GM23338 (cell line): ENCODE data around the gene RPS4Y2. TPM values are rescaled to one million over a fixed set of nuclear protein-coding genes. Genes with fewer than 3 reads are reported as not detected.

ENCODE experiments used
- ATAC-seq: fragments of 200-7000 bp; cut with Tn5 transposase; 3 replicates; pipeline ENCODE4 v1.9.1; 2020
- DNase-seq: peaks from one replicate; pipeline ENCODE4 v3.0.0-alpha.2; 2015; ENCODE audit warnings: low spot score
- H2AFZ ChIP-seq: fragments of 200-600 bp; sonication (generic); 2 replicates; pipeline ENCODE4 v1.8.0; 2016; ENCODE audit warnings: antibody characterized with exemption, mild to moderate bottlenecking, moderate library complexity
- H3F3A ChIP-seq: fragments of 200-600 bp; sonication (generic); replicated peaks from 2 replicates; pipeline ENCODE4 v1.8.0; 2017; ENCODE audit warnings: antibody characterized with exemption, mixed run types, low read depth
- H3K27ac ChIP-seq: fragments of 200-600 bp; sonication (generic); 2 replicates; pipeline ENCODE4 v1.6.1; 2016; ENCODE audit warnings: low read depth
- H3K27me3 ChIP-seq: fragments of 200-600 bp; sonication (generic); 2 replicates; pipeline ENCODE4 v1.8.0; 2016; ENCODE audit warnings: mild to moderate bottlenecking, mixed run types, moderate library complexity; ENCODE audit not compliant: insufficient read depth
- H3K36me3 ChIP-seq: fragments of 200-600 bp; sonication (generic); 2 replicates; pipeline ENCODE4 v1.8.0; 2016; ENCODE audit warnings: mild to moderate bottlenecking; ENCODE audit not compliant: insufficient read depth
- H3K4me1 ChIP-seq: fragments of 200-600 bp; sonication (generic); 2 replicates; pipeline ENCODE4 v1.8.0; 2016; ENCODE audit warnings: mild to moderate bottlenecking, moderate library complexity; ENCODE audit not compliant: insufficient read depth
- H3K4me2 ChIP-seq: fragments of 200-600 bp; sonication (generic); 2 replicates; pipeline ENCODE4 v1.7.1; 2017; ENCODE audit warnings: mixed run types
- H3K4me3 ChIP-seq: fragments of 200-600 bp; sonication (generic); 2 replicates; pipeline ENCODE4 v1.6.1; 2016; ENCODE audit warnings: mixed run types
- H3K79me2 ChIP-seq: fragments of 200-600 bp; sonication (generic); replicated peaks from 2 replicates; pipeline ENCODE4 v1.8.0; 2017; ENCODE audit warnings: mild to moderate bottlenecking; ENCODE audit not compliant: insufficient read depth
- H3K9me2 ChIP-seq: fragments of 200-600 bp; sonication (generic); 2 replicates; pipeline ENCODE4 v1.8.0; 2017; ENCODE audit not compliant: insufficient read depth
- H4K20me1 ChIP-seq: fragments of 200-600 bp; sonication (generic); replicated peaks from 2 replicates; pipeline ENCODE4 v1.8.0; 2017; ENCODE audit warnings: mild to moderate bottlenecking; ENCODE audit not compliant: insufficient read depth
- H3K27ac Mint-ChIP-seq: 2 replicates; pipeline ENCODE4 v1.8.0; 2020; ENCODE audit warnings: inconsistent platforms, mild to moderate bottlenecking, moderate library complexity, mixed read lengths
- H3K27me3 Mint-ChIP-seq: 3 replicates; pipeline ENCODE4 v1.8.0; 2022; ENCODE audit warnings: low read depth, mild to moderate bottlenecking, moderate library complexity, mixed read lengths, inconsistent platforms; ENCODE audit not compliant: insufficient read depth, poor library complexity
- H3K36me3 Mint-ChIP-seq: 3 replicates; pipeline ENCODE4 v1.8.0; 2021; ENCODE audit warnings: low read depth, mild to moderate bottlenecking, inconsistent platforms, moderate library complexity, mixed read lengths
- H3K4me1 Mint-ChIP-seq: 3 replicates; pipeline ENCODE4 v1.8.0; 2020; ENCODE audit warnings: mild to moderate bottlenecking, inconsistent platforms, mixed read lengths
- H3K4me3 Mint-ChIP-seq: 3 replicates; pipeline ENCODE4 v1.8.0; 2021; ENCODE audit warnings: moderate library complexity, mild to moderate bottlenecking, inconsistent platforms, mixed read lengths
- H3K9me3 Mint-ChIP-seq: 3 replicates; pipeline ENCODE4 v1.8.0; 2020; ENCODE audit warnings: moderate library complexity, mild to moderate bottlenecking, inconsistent platforms, mixed read lengths
- CREB1 ChIP-seq: fragments of 250-450 bp; sonication (Bioruptor Pico); IDR thresholded peaks from 2 replicates; pipeline ENCODE4 v1.5.0; 2020; ENCODE audit warnings: low read depth, mild to moderate bottlenecking, moderate library complexity
- EZH2phosphoT487 ChIP-seq: fragments of 200-600 bp; sonication (generic); IDR thresholded peaks from one replicate; pipeline ENCODE4 v1.8.1; 2018; ENCODE audit warnings: antibody characterized with exemption; ENCODE audit not compliant: unreplicated experiment
- JUNB ChIP-seq: IDR thresholded peaks from one replicate; pipeline ENCODE4 v1.6.1; 2016; ENCODE audit warnings: antibody characterized with exemption; ENCODE audit not compliant: unreplicated experiment
- NANOG ChIP-seq: IDR thresholded peaks from 2 replicates; pipeline ENCODE4 v1.6.1; 2016; ENCODE audit warnings: antibody characterized with exemption, borderline replicate concordance
- POLR2AphosphoS5 ChIP-seq: IDR thresholded peaks from 2 replicates; pipeline ENCODE4 v1.6.1; 2016; ENCODE audit warnings: antibody characterized with exemption, low read depth
- STAT1 ChIP-seq: IDR thresholded peaks from one replicate; pipeline ENCODE4 v1.6.1; 2016; ENCODE audit warnings: antibody characterized with exemption; ENCODE audit not compliant: unreplicated experiment
- ZNF114 ChIP-seq: fragments of 250-450 bp; sonication (Bioruptor Pico); IDR thresholded peaks from 2 replicates; pipeline ENCODE4 v1.5.0; 2020; ENCODE audit warnings: mild to moderate bottlenecking, moderate library complexity
- ZNF331 ChIP-seq: fragments of 250-450 bp; sonication (Bioruptor Pico); IDR thresholded peaks from 2 replicates; pipeline ENCODE4 v1.5.0; 2020; ENCODE audit warnings: low read depth, mild to moderate bottlenecking, moderate library complexity
- ZNF462 ChIP-seq: fragments of 250-450 bp; sonication (Bioruptor Pico); IDR thresholded peaks from 2 replicates; pipeline ENCODE4 v1.5.0; 2020; ENCODE audit warnings: mild to moderate bottlenecking, moderate library complexity
- polyA plus RNA-seq: library from polyadenylated mRNA; unstranded; fragments of >200 nt; fragmentation: Nextera tagmentation; extraction: Ambion mirVana; gene quantifications from 2 replicates; pipeline ENCODE4 v1.2.1, GENCODE V29; 2016
- total RNA-seq: library from RNA; depleted of rRNA; stranded (reverse); fragments of >200 nt; shearing (Covaris generic); gene quantifications from 2 replicates; pipeline ENCODE4 v1.2.3, GENCODE V29; 2014
- TF ChIP-seq, protein P1 (sequence below): IDR thresholded peaks from 2 replicates; pipeline ENCODE4 v1.6.1; 2016; ENCODE audit warnings: antibody characterized with exemption
- TF ChIP-seq, protein P2 (sequence below), 2 experiments: fragments of 200-600 bp in 1 of 2; sonication (generic) in 1 of 2; conservative IDR thresholded peaks; 2 replicates each; pipeline versions ENCODE4 v1.5.1 to v1.6.1; 2016 to 2017; ENCODE audit warnings: antibody characterized with exemption in 2 of 2, low read depth in 2 of 2, mild to moderate bottlenecking in 2 of 2, moderate library complexity in 1 of 2

RPS4Y2 gene
- total and polyA plus RNA-seq, 2 experiments from 2014 or later = not detected

GRCh38 chrY:20765117-20765516 lies 9.2 kb downstream of the RPS4Y2 start:
- Mint-ChIP-seq H3K9me3 (peaks cover 90% of the 10 kb centered on the region), H3K4me3 (no peak overlapping the region), H3K27ac (no peak overlapping the region), H3K27me3 (no peaks in the 10 kb centered on the region), H3K4me1 (no peaks in the 10 kb centered on the region), H3K36me3 (peaks cover 16% of the 10 kb centered on the region)
- no peak for ATAC-seq
- Histone ChIP-seq H3K4me3 (no peak overlapping the region), H3K27ac (no peak overlapping the region), H3K36me3 (no peaks in the 10 kb centered on the region), H3F3A (no peaks in the 10 kb centered on the region), H3K27me3 (no peaks in the 10 kb centered on the region), H3K79me2 (no peaks in the 10 kb centered on the region), H3K9me2 (no peaks in the 10 kb centered on the region), H4K20me1 (no peaks in the 10 kb centered on the region), H3K4me2 (no peak overlapping the region), H3K4me1 (no peaks in the 10 kb centered on the region), H2AFZ (no peak overlapping the region)
- no peak for DNase-seq
- TF ChIP-seq ZNF331 (CRISPR knock-in tag) = no peak
- TF ChIP-seq, protein P1, sequence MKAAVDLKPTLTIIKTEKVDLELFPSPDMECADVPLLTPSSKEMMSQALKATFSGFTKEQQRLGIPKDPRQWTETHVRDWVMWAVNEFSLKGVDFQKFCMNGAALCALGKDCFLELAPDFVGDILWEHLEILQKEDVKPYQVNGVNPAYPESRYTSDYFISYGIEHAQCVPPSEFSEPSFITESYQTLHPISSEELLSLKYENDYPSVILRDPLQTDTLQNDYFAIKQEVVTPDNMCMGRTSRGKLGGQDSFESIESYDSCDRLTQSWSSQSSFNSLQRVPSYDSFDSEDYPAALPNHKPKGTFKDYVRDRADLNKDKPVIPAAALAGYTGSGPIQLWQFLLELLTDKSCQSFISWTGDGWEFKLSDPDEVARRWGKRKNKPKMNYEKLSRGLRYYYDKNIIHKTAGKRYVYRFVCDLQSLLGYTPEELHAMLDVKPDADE = no peak
- TF ChIP-seq, protein P2, sequence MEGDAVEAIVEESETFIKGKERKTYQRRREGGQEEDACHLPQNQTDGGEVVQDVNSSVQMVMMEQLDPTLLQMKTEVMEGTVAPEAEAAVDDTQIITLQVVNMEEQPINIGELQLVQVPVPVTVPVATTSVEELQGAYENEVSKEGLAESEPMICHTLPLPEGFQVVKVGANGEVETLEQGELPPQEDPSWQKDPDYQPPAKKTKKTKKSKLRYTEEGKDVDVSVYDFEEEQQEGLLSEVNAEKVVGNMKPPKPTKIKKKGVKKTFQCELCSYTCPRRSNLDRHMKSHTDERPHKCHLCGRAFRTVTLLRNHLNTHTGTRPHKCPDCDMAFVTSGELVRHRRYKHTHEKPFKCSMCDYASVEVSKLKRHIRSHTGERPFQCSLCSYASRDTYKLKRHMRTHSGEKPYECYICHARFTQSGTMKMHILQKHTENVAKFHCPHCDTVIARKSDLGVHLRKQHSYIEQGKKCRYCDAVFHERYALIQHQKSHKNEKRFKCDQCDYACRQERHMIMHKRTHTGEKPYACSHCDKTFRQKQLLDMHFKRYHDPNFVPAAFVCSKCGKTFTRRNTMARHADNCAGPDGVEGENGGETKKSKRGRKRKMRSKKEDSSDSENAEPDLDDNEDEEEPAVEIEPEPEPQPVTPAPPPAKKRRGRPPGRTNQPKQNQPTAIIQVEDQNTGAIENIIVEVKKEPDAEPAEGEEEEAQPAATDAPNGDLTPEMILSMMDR (conservative IDR thresholded peaks at IDR 0.05; ENCODE audit: low read depth in 2 of 2) = no peak
- no peak for TF ChIP-seq JUNB
- TF ChIP-seq STAT1 = no peak
- TF ChIP-seq NANOG = no peak
- TF ChIP-seq ZNF114 (CRISPR knock-in tag) = no peak
- TF ChIP-seq CREB1 = no peak
- TF ChIP-seq EZH2phosphoT487 = no peak

DNA sequence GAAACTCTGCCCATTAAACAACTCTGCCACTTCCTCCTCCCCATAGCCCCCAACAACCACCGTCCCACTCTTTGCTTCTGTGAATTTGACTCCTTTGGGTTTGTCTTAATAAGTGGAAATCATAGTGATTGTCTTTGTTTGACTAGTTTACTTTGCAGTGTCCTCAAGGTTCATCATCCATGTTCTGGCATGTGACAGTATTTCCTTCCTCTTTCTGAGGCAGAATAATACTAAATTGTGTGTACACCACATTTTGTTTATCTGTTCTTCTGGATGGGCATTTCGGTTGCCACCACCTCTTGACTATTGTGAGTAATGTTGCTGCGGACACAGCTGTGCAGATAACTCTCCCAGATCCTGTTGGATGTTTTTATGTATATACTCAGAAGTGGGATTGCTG lies 14.8 kb downstream of the RPS4Y2 start:
- no peak overlapping the region for H3K27ac ChIP-seq
- Mint-ChIP-seq H3K9me3 (peaks cover 95% of the 10 kb centered on the region), H3K36me3 (peaks cover 8% of the 10 kb centered on the region), H3K4me3 (no peak overlapping the region), H3K27ac (no peak overlapping the region), H3K27me3 (peaks cover 4% of the 10 kb centered on the region), H3K4me1 (no peaks in the 10 kb centered on the region)
- H4K20me1 ChIP-seq = no peaks in the 10 kb centered on the region
- H3K4me1 ChIP-seq = no peaks in the 10 kb centered on the region
- H3F3A ChIP-seq = no peaks in the 10 kb centered on the region
- DNase-seq (no peak), ATAC-seq (no peak)
- no peaks in the 10 kb centered on the region for H3K9me2 ChIP-seq
- H3K4me2 ChIP-seq = no peak overlapping the region
- no peak overlapping the region for H3K4me3 ChIP-seq
- H3K79me2 ChIP-seq = no peaks in the 10 kb centered on the region
- no peak overlapping the region for H2AFZ ChIP-seq
- no peaks in the 10 kb centered on the region for H3K27me3 ChIP-seq
- H3K36me3 ChIP-seq = no peaks in the 10 kb centered on the region
- no peak for TF ChIP-seq JUNB
- TF ChIP-seq NANOG = no peak
- no peak for TF ChIP-seq POLR2AphosphoS5
- TF ChIP-seq, protein P2 (conservative IDR thresholded peaks at IDR 0.05; ENCODE audit: low read depth in 2 of 2) = no peak
- no peak for TF ChIP-seq ZNF331 (CRISPR knock-in tag)
- no peak for TF ChIP-seq ZNF462
- no peak for TF ChIP-seq ZNF114 (CRISPR knock-in tag)
